GM23248 (cell line): ENCODE results near the gene MTHFSD.

Experiments used
- EZH2 ChIP-seq: fragments of 200-600 bp; sonication (generic); IDR thresholded peaks from 2 replicates; pipeline ENCODE4 v1.6.1; 2018; ENCODE audit warnings: antibody characterized with exemption, mild to moderate bottlenecking; ENCODE audit not compliant: insufficient read depth, poor library complexity, severe bottlenecking
- EZH2phosphoT487 ChIP-seq: fragments of 200-600 bp; sonication (generic); IDR thresholded peaks from 2 replicates; pipeline ENCODE4 v1.6.1; 2018; ENCODE audit warnings: antibody characterized with exemption, moderate library complexity, mild to moderate bottlenecking, low read depth; ENCODE audit not compliant: insufficient read depth

GRCh38 chr16:86480444-86480843, 74.6 kb downstream of the MTHFSD start:
- no peak for TF ChIP-seq EZH2phosphoT487
- no peak for TF ChIP-seq EZH2
